NCI-H69 (cell line): Measurements from ENCODE around the gene TMEM237.
A peak's percentile ranks its signal among the peaks of the same experiment; 100 is the strongest.
"Not testable (repeated sequence)": the region's sequence is repeated elsewhere in the genome, so short reads cannot be mapped to it uniquely, and the experiment has no call there.

Source experiments
- DNase-seq: peaks from one replicate; lab custom pipeline; 2025; lab: John Stamatoyannopoulos, UW

TMEM237 gene, protein sequence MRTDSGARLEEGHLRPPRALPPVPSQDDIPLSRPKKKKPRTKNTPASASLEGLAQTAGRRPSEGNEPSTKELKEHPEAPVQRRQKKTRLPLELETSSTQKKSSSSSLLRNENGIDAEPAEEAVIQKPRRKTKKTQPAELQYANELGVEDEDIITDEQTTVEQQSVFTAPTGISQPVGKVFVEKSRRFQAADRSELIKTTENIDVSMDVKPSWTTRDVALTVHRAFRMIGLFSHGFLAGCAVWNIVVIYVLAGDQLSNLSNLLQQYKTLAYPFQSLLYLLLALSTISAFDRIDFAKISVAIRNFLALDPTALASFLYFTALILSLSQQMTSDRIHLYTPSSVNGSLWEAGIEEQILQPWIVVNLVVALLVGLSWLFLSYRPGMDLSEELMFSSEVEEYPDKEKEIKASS

DNA sequence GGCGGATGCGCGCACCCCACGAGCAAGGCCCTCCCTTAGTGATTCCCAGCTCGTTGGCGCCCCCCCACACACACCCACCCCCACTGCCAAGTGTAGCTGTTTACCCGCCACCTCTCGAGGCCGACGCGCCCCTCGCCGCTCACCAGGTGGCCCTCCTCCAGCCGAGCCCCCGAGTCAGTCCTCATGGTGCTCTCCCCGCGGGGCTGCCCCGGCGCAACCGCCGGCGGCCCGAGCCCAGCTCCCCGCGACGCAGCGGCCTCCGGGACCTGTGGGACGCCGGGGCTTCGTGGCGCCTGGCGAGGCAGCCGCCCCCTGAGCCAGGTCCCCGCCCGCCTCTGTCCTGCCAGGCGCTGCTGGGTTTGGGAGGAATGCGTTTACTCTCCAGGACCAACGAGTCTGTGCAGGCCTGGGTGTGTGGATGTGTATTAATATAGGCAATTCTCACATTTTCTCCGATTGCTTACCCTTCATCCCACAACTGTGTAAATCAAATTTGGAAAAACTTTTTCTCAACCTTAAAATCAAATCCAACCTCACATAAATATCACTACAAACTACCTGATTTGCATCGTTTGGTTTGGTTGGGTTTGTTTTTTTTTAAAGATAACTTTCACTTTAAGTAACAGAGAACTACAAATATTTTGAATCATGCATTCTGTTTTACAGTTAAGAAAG, at the start of gene TMEM237:
TMEM237 (minus strand) TSS at position 288 of the 675 bp plus-strand sequence; CDS start at position 185, 103 bp downstream.
- peak; percentile 67 for DNase-seq

DNA sequence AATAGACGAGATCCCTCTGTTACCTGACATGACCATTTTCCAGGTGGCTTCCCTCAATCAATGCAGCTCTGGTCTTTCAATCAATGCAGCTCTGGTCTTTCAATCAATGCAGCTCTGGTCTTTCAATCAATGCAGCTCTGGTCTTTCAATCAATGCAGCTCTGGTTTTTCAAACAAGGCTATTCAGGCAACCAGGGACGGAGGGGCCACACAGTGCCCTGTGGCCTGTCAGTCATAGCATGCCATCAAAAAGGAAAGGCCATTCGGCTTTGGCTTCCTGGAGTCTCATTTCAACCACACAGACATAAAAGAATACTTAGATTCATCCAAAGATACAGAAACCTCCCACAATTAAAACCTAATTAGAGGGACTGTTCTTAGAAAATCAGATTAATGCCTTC, 41.9 kb upstream of the TMEM237 start:
- no peak for DNase-seq

DNA sequence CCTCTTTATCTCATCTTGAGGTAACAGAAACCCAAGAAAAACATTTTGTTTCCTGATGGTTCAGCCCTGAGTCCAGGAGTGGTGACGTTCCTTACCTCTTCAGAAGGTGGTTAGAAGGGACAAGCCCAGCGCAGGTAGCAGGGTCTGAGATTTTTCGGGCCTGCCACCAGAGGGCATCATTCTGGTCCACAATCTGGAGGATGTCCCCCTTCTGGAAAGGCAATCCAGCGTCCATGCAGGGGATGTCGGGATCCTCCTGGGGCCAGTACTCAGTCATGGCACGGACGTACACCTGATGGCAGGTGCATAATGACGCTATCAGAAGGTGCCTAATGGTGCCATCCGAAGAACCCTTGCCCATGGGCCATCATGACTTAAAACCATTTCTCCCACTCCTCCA, 37.4 kb upstream of the TMEM237 start:
- peak; percentile 45 for DNase-seq

DNA sequence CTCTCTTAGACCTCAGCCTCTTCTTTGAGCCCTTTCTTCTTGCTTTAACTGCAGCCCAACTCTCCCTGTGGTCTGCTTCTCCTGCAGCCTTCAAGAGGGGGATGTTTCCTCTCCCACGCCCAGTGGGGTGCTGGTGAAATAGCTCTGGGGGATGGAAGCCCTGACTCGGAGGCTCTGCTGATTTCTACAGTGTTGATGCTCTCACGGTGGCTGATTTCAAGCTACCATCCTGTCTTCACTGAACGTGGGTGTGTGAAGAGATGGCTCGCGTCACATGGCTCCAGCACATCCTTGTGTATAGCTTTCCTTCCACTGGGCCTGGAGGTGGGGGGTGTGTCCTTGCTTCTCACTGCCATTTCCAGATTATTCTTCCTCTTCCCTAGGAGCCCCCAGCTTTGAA, 35.1 kb upstream of the TMEM237 start:
- no peak for DNase-seq

DNA sequence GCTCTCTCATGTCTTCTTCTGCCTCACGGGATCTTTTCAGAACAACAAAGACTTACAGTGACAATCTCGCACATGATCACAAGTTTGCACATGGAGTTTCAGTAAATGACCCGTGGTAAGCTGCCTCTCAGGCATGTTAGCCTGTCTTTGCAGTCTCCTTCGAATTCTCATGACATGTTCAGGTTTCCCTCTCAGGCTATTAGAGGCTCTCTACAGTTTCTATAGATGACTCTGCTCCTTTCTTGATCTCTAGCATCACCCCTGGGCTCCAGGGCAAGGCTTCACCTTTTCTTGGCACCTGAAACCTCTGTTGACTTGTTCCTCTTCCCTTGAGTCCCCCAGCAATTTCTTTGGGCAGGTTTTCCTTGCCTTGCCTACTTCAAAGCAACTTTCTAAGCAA, 32.2 kb upstream of the TMEM237 start:
- no peak for DNase-seq

DNA sequence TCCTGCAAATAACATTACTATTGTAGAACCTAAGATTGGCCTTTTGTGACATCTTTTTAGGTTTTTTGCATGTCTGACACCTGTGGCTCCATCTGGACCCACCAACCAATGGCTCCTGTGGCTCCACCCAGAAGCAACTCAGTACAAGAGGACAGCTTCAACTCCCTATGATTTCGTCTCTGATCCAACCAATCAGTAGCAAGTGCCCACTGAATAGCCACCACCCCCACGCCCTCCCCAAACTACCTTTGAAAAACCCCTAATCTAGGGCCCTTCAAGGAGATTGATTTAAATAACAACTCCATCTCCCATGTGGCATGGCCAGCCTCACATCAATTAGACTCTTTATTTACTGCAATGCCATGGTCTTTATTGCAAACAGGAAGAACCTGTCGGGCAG, 31.5 kb upstream of the TMEM237 start:
- no peak for DNase-seq

DNA sequence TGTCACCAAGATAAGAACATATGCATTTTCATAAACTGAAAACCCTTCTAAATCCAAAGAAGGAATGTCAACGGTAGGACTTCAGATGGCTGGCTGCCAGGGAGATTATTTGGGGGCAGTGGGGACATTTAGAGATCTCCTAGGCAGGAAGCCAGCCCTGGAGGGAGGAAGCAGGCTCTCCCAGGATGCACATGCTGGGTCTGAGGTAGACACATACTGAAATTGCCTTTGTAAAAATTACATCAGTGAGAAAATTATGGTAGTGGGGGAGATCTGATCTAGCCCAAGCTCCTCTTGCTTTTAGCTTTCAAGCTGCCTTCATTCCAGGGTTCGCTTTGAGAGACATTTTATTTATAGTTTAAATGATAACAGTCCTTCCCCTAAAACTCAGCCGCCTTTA, 31.0 kb upstream of the TMEM237 start:
- no peak for DNase-seq

DNA sequence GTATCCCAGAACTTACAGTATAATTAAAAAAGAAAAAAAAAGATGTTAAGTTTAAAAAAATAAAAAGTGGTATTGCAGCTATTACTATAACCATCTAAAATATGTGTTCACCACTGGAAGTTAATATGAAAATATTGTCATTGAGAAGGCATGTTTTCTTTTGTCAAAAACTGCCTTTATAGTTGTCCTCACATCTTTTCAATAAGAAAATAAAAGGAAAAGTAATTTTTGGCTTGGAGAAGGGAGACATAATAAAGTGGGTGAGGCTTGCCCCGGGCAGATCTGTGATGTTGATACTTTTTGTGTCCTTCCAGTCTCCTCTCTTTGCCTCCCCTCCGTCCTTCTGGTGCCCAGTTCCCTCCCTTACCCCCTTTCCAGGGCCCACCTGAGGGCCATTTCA, 30.2 kb upstream of the TMEM237 start:
- DNase-seq = no peak

DNA sequence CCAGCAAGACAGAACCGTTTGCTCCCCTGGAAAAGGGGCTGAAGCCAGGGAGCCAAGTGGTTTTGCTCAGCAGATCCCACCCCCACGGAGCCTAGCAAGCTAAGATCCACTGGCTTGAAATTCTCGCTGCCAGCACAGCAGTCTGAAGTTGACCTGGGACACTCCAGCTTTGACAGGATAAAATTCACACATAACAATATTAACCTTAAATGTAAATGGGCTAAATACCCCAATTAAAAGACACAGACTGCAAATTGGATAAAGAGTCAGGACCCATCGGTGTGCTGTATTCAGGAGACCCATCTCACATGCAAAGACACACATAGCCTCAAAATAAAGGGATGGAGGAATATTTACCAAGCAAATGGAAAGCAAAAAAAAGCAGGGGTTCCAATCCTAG, 27.9 kb upstream of the TMEM237 start:
- DNase-seq = not testable (repeated sequence)

DNA sequence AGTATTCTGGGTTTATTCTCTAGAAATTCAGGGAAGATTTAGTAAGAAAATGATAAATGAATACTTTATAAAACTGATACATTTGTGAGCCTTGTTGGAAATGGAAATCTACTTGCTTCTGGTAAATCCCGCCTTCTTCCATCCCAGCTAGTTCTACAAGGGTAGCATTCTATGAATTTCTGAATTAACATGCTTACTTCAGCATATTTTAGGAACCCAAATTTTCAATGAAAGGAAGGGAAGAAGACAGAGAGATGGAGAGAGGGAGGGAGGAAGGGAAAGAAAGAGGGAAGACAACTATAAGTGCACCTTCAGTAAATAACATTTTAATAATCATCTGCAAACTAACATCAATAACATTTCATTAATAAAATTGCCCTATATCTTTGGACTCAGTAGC, 26.6 kb upstream of the TMEM237 start:
- no peak for DNase-seq

DNA sequence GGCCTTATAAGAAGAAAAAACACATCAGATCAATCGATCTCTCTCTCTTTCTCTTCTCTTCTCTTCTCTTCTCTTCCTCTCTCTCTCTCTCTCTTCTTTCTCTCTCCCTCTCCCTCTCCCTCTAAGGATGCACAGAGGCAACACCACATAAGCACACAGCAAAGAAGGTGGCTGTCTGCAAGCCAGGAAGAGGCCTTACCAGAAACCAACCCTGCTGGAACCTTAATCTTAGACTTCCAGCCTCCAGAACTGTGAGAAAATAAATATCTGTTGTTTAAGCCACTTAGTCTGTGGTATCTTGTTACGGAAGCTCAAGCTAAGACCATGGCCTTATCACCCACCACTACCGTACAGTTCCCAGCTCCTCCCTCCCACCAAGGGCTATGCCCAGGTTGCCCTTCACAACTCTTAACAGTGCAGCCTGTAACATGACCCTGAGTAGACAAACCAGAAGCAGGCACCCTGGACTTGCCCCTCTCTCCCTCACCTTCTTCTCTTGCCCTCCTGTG, 25.2 kb upstream of the TMEM237 start:
- DNase-seq = no peak

DNA sequence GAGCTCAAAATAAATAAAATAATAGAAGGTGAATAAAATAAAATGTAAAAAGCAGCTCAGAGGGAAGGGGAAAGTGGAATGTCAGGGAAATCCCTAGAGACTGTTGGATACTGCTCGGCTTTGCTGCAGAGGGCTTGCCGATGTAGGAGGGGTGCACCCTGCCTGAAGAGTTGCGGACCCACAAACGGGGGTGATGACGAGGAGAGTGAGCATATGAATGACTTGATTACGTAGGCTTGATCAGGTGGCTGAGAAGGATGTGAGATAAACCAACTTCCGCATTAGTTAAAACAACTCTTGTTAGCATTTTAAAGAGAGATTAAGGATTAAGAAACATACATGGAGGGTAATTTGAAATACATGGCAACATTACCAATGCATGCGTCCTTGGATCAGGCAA, 21.0 kb upstream of the TMEM237 start:
- DNase-seq = no peak

DNA sequence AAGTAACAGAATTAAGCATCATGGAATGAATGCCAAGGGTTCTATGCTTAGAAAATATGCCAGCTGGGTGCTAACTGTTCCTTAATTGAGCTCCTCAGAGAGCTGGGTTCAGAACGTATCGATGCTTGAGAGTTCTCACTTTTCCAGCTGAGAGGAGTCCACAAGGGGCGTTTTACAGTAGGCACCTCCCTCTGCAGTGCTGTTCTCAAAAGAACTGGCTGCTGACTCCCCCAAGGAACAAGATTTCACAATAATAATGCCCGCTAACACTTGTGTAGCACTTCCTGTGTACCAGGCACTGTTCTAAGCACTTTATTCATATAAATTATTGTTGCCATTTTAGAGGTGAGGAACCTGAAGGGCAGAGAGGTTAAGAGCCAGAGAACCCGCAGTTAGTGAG, 18.1 kb upstream of the TMEM237 start:
- peak; percentile 12 for DNase-seq

DNA sequence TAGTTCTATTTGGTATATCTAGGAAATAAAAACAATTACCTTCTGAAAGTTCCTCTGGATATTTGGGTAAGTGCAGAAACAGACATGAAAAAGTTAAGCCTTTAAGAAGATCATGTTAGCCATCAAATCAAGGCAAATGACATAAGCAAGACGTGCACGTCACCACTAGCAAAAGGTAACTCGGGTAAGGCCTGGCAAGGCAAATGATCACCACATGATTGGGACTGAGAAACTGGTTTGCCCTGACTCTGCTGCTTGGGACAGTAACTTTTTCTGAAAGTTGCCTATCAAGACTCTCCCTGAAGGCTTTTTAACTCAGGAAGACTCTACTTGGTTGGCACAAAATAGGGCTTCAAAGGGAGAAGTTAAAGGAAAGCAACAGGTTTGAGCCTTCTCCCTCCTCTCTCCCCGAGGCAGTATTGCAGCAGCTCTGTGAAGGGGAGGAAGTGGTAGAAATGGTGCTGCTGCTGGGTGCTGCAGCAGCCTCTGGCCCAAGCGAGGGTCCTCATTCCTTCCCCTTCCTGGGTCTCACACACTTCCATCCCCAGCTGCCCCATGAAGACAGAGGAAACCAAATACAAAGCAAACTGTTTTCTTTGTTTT, 17.1 kb upstream of the TMEM237 start:
- DNase-seq = peak; percentile 6

DNA sequence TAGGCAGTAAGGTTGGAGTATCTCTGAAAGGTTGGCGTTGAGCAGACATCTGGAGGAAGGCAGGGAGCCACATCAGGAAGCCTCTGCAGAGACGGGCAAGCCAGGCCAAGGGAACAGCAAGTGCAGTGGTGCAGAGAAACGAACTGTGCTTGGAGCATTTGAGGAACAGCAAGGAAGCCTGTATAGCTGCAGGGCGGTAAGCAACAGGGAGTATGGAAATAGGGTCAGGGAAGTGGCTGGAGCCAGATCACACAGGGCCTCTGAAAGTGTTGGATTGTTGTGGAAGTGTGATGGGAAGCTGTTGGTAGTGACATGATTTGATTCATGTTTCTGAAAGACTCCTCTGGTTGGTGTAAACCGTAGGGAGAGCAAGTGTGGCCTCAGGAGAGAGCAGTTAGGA, 13.4 kb upstream of the TMEM237 start:
- DNase-seq = peak; percentile 6

DNA sequence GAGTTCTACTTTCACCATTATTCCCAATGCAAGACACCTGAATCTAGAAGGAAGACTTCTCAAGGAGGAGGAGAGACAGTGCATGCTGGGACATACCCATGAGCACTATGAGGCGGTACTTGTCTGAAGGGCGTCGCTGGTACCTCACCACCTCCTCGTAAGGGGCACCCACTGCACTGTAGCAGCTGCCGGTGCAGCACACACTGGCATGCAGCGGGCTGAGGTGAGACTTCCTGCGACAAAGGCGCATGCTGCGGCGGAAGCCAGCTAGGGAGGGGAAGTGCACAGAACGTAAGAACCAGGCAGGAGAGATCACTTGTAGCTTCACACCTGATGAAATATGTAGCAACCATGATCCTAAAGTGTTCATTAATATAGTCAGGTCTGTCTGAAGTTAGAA, 12.8 kb upstream of the TMEM237 start:
- DNase-seq = peak; percentile 35

DNA sequence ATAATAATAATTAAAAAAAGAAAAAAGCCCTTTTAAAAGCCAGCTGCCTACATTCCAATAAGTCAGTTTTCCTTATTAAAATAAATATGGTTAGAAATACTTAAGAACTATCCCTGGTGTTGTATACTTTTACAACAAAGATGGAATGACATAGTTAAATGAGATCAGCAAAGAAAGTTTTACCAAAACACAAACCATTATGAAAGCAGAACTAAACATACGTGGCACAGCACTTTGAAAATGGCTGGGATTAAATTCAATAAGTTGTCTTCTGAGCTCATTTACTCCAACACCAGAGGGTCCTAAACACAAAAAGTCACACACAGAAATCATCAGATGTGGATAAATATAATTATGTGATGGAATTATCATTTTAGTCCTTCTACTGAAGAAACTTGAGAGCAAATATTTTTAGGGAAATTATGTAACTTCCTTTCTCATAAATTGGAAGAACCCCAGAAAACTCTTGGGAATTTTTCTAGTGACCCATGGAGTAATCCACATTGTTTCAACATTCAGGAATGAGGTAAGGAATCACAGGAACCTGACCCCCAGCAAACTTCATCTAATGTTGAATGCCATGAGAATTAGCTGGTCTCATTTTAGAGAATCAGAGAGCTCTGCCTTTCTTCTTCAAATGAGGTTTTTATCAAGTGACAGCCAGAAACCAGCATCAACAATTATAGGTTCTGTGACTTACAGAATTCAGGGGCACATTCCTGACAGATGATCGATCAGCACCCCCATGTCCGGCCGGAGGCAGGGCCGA, 11.5 kb upstream of the TMEM237 start:
- no peak for DNase-seq

DNA sequence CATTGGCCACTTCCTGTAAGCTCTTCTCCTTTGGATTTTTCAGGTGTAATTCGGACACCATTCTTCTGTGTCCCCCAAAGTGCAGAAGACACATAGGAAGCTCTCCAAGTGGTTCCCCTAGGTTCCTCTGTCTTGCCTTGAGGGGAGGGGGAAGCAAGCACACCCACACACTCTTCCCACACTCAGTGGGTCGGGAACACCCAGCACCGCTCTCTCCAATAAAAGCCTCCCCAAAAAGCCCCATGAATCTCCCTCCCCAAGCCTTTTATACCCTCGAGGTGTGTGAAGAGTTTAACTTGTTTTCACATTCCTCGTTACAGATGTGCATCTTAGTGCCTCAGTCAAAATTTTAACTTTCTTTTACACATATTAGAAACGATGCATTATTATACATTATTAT, 9.9 kb upstream of the TMEM237 start:
- no peak for DNase-seq

DNA sequence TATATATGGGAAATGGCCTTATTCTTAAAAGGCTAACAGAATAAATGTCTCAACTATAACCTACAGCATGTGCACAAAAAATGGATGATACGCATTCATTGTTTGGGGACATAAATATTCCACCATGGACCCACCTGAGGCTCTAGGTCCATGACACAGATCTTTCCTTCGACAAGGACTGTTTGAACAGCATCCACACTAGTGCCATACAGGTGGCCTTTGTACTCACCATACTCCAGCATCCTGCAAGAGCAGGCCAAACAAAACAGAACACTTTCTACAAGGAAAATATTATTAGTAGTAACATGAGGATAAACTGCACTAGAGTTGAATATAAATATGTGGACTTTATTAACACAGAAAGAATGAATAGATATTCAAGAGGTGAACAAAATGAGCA, 6.1 kb upstream of the TMEM237 start:
- no peak for DNase-seq

DNA sequence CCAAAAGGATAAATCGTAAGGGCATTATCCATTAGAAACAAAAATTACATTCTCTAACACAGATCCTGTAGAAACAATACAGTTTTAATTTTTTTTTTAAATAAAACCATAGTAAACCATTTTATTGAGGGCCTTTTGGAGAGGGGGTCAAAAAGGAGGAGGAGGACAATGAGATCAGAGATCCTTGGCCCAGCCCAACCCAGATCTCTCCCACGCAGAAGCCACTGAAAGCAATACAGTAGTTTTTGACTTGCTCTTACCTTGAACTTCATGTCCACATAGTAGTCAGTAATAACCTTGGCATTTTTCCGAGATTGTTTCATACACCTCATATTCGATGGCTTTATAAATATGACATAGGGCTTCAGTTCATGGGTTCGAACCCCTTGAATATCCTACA, 4.1 kb upstream of the TMEM237 start:
- no peak for DNase-seq

DNA sequence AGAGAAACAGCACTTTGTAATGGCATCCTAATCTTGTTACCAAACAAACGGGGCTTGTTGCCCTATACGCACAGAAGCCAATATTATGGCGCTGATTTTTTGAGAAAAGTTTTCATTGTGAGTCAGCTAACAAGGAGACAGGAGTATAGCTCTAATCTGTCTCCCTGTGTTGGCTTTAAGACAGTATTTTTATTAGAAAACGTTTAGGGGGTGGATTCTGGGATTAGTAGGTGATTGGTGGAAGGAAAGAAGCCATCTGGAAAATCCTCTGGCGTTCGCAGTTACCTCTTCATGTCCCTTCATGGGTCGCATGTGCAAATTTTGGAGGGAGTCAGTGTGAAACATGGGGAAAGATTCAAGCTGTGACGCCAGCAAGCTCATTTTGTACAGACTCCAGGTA, 698 bp upstream of the TMEM237 start:
- no peak for DNase-seq

DNA sequence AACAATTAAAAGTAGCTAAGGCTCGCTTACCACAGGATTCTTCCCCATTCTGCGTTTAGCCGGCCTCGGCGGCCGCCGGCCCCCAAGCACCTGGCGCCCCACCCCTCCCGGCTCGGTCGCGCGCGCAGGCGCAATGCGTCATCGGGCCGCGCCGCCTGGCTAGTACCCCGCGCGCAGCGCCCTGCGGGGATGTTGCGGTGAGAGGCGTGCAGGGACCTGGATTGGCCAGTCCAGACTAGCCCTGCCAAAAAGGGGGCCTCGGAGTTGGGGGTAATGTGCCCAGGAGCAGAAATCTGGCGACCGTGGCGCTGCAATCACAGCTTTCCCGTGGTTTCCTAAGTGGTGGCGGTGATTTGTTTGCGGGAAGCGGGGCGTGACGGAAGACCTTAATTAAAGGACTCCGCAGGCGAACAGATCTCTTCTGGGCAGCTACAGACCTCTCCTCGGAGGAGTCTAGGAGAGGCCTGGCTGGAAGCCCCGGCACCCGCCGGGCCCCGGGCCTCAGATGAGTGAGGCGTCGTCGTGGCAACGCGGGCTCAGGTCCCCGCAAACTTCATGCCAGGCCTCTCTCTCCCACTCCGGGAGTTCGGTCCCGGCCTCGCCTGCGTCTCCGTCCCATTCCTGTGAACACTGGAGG, 606 bp downstream of the TMEM237 start:
- peak; percentile 84 for DNase-seq
